Endothelial cell of umbilical vein (primary cell): ENCODE measurements around the gene ABLIM1.

Experiments
- CTCF ChIP-seq, 2 donors: IDR thresholded peaks; 1 replicate in 1 of 2; 2 replicates in 1 of 2; pipeline ENCODE4 v1.5.1; 2011; ENCODE audit warnings: low read length in 2 of 2, mild to moderate bottlenecking in 2 of 2, moderate library complexity in 2 of 2, control low read depth in 1 of 2, inconsistent platforms in 1 of 2, low read depth in 1 of 2; ENCODE audit not compliant: insufficient read depth in 1 of 2; ENCODE audit errors: extremely low read depth in 1 of 2
- EZH2 ChIP-seq: IDR thresholded peaks from 2 replicates; pipeline ENCODE4 v1.6.1; 2012; ENCODE audit warnings: borderline replicate concordance, low read depth, mild to moderate bottlenecking, moderate library complexity, low read length, inconsistent platforms; ENCODE audit not compliant: severe bottlenecking
- FOS ChIP-seq: IDR thresholded peaks from 2 replicates; pipeline ENCODE4 v1.6.1; 2011; ENCODE audit warnings: mild to moderate bottlenecking, low read length, moderate library complexity, borderline replicate concordance; ENCODE audit not compliant: insufficient read depth
- GATA2 ChIP-seq: IDR thresholded peaks from 2 replicates; pipeline ENCODE4 v1.7.0; 2011; ENCODE audit warnings: low read depth, mild to moderate bottlenecking, moderate library complexity, mixed read lengths, low read length; ENCODE audit not compliant: insufficient read length, insufficient read depth
- JUN ChIP-seq: IDR thresholded peaks from 2 replicates; pipeline ENCODE4 v1.6.1; 2011; ENCODE audit warnings: borderline replicate concordance, low read depth; ENCODE audit not compliant: insufficient read length, insufficient read depth
- MYC ChIP-seq: IDR thresholded peaks from one replicate; pipeline ENCODE4 v1.6.1; 2011; ENCODE audit warnings: mild to moderate bottlenecking, low read depth, low read length
- POLR2A ChIP-seq: IDR thresholded peaks from 2 replicates; pipeline ENCODE4 v1.6.1; 2012; ENCODE audit warnings: low read depth, mild to moderate bottlenecking, control low read depth, low read length
- POLR2AphosphoS5 ChIP-seq: IDR thresholded peaks from 2 replicates; pipeline ENCODE4 v1.6.1; 2012; ENCODE audit warnings: low read depth, mild to moderate bottlenecking, control low read depth, low read length, moderate library complexity; ENCODE audit not compliant: insufficient read depth
- TF ChIP-seq, protein P1 (sequence below): IDR thresholded peaks from 2 replicates; pipeline ENCODE4 v1.6.1; 2011; ENCODE audit not compliant: insufficient read depth, insufficient read length

DNA sequence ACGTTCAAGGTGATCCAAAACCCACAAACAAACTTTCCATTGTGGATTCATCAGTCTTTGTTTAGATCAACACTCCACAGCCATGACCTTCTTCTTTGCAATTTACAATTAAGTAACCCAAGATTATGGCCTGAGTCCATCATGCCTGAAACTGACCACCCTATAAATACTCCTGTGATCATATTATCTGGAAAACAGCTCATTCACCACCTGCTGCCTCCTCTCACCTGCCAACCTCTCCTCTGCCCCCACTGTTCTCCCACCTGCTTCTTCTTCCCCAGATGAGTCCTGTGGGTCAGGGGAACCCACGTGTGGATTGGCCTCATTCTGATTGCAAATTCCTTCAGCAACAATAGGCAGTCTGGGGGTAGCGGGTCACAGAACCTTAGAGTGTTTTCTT lies 81.4 kb downstream of the ABLIM1 start:
- TF ChIP-seq CTCF (IDR thresholded peaks at IDR 0.05; ENCODE audit: extremely low read depth in 1 of 2, insufficient read depth in 1 of 2, low read depth in 1 of 2, low read length in 2 of 2) = no peak
- TF ChIP-seq JUN = no peak
- TF ChIP-seq POLR2A = no peak
- no peak for TF ChIP-seq EZH2
- no peak for TF ChIP-seq POLR2AphosphoS5
- no peak for TF ChIP-seq GATA2
- no peak for TF ChIP-seq FOS
- no peak for TF ChIP-seq MYC
- TF ChIP-seq, protein P1, sequence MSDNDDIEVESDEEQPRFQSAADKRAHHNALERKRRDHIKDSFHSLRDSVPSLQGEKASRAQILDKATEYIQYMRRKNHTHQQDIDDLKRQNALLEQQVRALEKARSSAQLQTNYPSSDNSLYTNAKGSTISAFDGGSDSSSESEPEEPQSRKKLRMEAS = no peak
